Trophoblast cell (in vitro differentiated cells and primary cell): ENCODE data around the gene RTP1.
A peak's percentile ranks its signal among the peaks of the same experiment; 100 is the strongest.
"Not testable (repeated sequence)": the region's sequence is repeated elsewhere in the genome, so short reads cannot be mapped to it uniquely, and the experiment has no call there.

ENCODE experiments used
- DNase-seq, 2 donors: peaks; one replicate each; pipeline ENCODE4 v3.0.0-alpha.2; 2016
- H2AFZ ChIP-seq: 2 replicates; pipeline ENCODE4 v1.6.1; 2013; ENCODE audit warnings: low read length, moderate library complexity, mild to moderate bottlenecking; ENCODE audit not compliant: insufficient read depth, poor library complexity
- H2AK5ac ChIP-seq: 2 replicates; pipeline ENCODE4 v1.6.1; 2013; ENCODE audit warnings: mild to moderate bottlenecking, low read length
- H2BK120ac ChIP-seq: 2 replicates; pipeline ENCODE4 v1.6.1; 2013; ENCODE audit warnings: low read length, mild to moderate bottlenecking, moderate library complexity; ENCODE audit not compliant: insufficient read depth, poor library complexity
- H2BK12ac ChIP-seq: 2 replicates; pipeline ENCODE4 v1.6.1; 2013; ENCODE audit warnings: mild to moderate bottlenecking, low read length, moderate library complexity
- H2BK5ac ChIP-seq: 2 replicates; pipeline ENCODE4 v1.6.1; 2013; ENCODE audit warnings: low read length, low read depth, moderate library complexity, mild to moderate bottlenecking; ENCODE audit not compliant: poor library complexity
- H3K14ac ChIP-seq: 2 replicates; pipeline ENCODE4 v1.6.1; 2013; ENCODE audit warnings: mild to moderate bottlenecking, low read length
- H3K18ac ChIP-seq: 2 replicates; pipeline ENCODE4 v1.6.1; 2013; ENCODE audit warnings: mild to moderate bottlenecking, low read length
- H3K23ac ChIP-seq: 2 replicates; pipeline ENCODE4 v1.6.1; 2013; ENCODE audit warnings: low read length
- H3K27ac ChIP-seq: 2 replicates; pipeline ENCODE4 v1.5.1; 2013; ENCODE audit warnings: low read depth, mild to moderate bottlenecking, inconsistent platforms, low read length, moderate library complexity
- H3K27me3 ChIP-seq: 2 replicates; pipeline ENCODE4 v1.6.1; 2013; ENCODE audit warnings: inconsistent platforms, mild to moderate bottlenecking, low read length, moderate library complexity; ENCODE audit not compliant: insufficient read depth
- H3K36me3 ChIP-seq, 2 experiments: 1 replicate in 1 of 2; 2 replicates in 1 of 2; pipeline ENCODE4 v1.6.1; 2013; ENCODE audit warnings: low read length in 2 of 2, mild to moderate bottlenecking in 2 of 2, moderate library complexity in 1 of 2; ENCODE audit not compliant: insufficient read depth in 2 of 2, control insufficient read depth in 1 of 2
- H3K4ac ChIP-seq: 2 replicates; pipeline ENCODE4 v1.6.1; 2013; ENCODE audit warnings: low read depth, mild to moderate bottlenecking, low read length, moderate library complexity
- H3K4me1 ChIP-seq, 2 experiments: 1 replicate in 1 of 2; 2 replicates in 1 of 2; pipeline ENCODE4 v1.6.1; 2013; ENCODE audit warnings: low read length in 2 of 2, mild to moderate bottlenecking in 2 of 2, moderate library complexity in 1 of 2; ENCODE audit not compliant: insufficient read depth in 2 of 2, control insufficient read depth in 1 of 2
- H3K4me2 ChIP-seq: 2 replicates; pipeline ENCODE4 v1.6.1; 2013; ENCODE audit warnings: inconsistent platforms, mild to moderate bottlenecking, low read length, moderate library complexity
- H3K4me3 ChIP-seq: 2 replicates; pipeline ENCODE4 v1.5.1; 2013; ENCODE audit warnings: mild to moderate bottlenecking, low read depth, low read length, inconsistent platforms
- H3K79me1 ChIP-seq: one replicate; pipeline ENCODE4 v1.6.1; 2013; ENCODE audit warnings: low read length
- H3K79me2 ChIP-seq: 2 replicates; pipeline ENCODE4 v1.6.1; 2013; ENCODE audit warnings: low read length, mild to moderate bottlenecking; ENCODE audit not compliant: control insufficient read depth, insufficient read depth, poor library complexity
- H3K9ac ChIP-seq: 2 replicates; pipeline ENCODE4 v1.6.1; 2013; ENCODE audit warnings: mild to moderate bottlenecking, low read length
- H3K9me3 ChIP-seq: 2 replicates; pipeline ENCODE4 v1.6.1; 2013; ENCODE audit warnings: low read depth, mild to moderate bottlenecking, control low read depth, inconsistent platforms, low read length; ENCODE audit not compliant: insufficient read depth
- H4K12ac ChIP-seq: 2 replicates; pipeline ENCODE4 v1.6.1; 2013; ENCODE audit warnings: low read depth, mild to moderate bottlenecking, low read length, moderate library complexity
- H4K8ac ChIP-seq: 2 replicates; pipeline ENCODE4 v1.6.1; 2013; ENCODE audit warnings: low read depth, mild to moderate bottlenecking, low read length, moderate library complexity
- H4K91ac ChIP-seq: one replicate; pipeline ENCODE4 v1.6.1; 2013; ENCODE audit warnings: low read depth, mild to moderate bottlenecking, low read length, moderate library complexity
- WGBS: extraction: QIAGEN DNeasy Blood & Tissue Kit; methylation state at CpG from one replicate; pipeline ENCODE4 v1.1.7; 2013; ENCODE audit warnings: missing lambda C conversion rate; ENCODE audit not compliant: insufficient read length, insufficient coverage; ENCODE audit errors: extremely low coverage; 5-methylcytosine and 5-hydroxymethylcytosine counted together

The RTP1 gene

DNA sequence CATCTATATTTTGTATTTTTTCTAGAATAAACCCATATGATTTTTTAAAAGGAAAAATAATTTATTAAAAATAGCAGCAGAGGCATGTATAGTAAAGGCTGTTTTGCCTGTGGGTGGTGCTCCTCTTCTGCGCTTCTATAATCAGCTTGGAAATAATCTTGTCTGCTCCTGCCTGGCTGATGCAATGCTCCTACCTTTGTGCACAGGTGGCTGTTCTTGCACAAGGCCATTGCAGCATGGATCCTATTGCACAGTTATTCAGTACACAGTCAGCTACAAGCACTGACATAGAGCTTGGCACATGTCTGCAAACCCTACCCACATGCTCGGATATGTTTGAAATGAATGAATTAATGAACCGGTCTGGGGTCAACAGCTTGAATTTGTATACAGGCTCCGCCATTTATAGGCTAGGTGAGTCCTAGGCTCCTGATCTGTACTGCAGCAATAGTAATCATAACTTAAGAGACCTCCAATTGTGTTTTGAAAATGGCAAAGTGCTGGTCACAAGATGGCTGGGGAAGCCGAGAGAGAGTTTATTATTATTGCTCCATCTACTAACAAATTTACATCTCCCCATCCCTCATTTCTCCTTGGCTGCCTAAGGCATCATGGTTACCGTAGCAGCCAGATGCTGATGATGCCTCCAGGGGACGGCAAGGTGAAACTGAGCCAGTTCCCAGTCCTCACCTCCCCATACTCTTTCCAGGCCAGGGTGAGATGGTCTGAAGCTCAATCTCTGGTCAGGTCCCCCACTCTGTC is 532 bp upstream of the RTP1 start:
- no peak overlapping the region for H2BK120ac ChIP-seq

DNA sequence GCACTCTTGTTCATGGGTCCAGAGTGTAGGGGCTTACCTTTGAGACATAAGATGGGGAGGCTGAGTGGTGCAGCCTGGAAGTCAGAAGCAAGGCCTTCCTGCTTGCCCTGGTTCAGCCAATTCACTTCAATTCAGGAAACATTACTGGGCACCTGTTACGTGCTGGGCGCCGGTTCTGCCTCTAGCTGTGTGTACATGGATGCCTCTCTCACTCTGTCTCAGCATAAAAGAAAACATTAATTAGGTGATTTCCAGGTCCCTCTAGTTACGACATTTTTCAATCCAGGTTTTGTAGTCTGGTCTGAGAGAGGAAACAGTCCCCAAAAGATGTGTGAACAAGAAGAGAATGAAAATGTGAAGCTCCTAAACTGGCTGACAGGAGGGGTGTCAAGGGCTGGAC is 1.2 kb downstream of the RTP1 start:
- WGBS = no CpG with 5 or more reads among the region's 4 CpGs
- Histone ChIP-seq H2AK5ac (no peak overlapping the region), H3K4me1 (no peaks in the 10 kb centered on the region), H3K18ac (no peak overlapping the region), H2BK12ac (no peak overlapping the region), H2BK120ac (no peak overlapping the region), H3K14ac (no peak overlapping the region), H3K23ac (no peak overlapping the region), H3K27me3 (no peaks in the 10 kb centered on the region), H3K79me2 (no peaks in the 10 kb centered on the region), H3K4me3 (no peak overlapping the region), H3K9ac (no peak overlapping the region), H4K8ac (no peak overlapping the region), H4K12ac (no peak overlapping the region), H3K4me2 (no peak overlapping the region), H3K79me1 (no peaks in the 10 kb centered on the region), H3K4ac (no peak overlapping the region), H2AFZ (no peak overlapping the region), H3K36me3 (no peaks in the 10 kb centered on the region), H4K91ac (no peak overlapping the region), H2BK5ac (no peak overlapping the region), H3K9me3 (peaks cover 5% of the 10 kb centered on the region), H3K27ac (no peak overlapping the region)
- no peak for DNase-seq

More for the DNA sequence above, 532 bp upstream of the RTP1 start:
- DNase-seq = peak; percentile 25 to 52
- Histone ChIP-seq H3K14ac (no peak overlapping the region), H2AFZ (no peak overlapping the region), H3K79me1 (no peaks in the 10 kb centered on the region), H3K4me2 (no peak overlapping the region), H4K8ac (no peak overlapping the region), H2BK5ac (no peak overlapping the region), H3K27ac (no peak overlapping the region), H3K27me3 (no peaks in the 10 kb centered on the region), H3K9ac (no peak overlapping the region), H2AK5ac (no peak overlapping the region), H3K4me3 (no peak overlapping the region), H2BK12ac (no peak overlapping the region), H3K9me3 (peaks cover 5% of the 10 kb centered on the region), H4K12ac (no peak overlapping the region), H3K18ac (no peak overlapping the region), H3K4ac (no peak overlapping the region), H3K79me2 (no peaks in the 10 kb centered on the region), H3K23ac (no peak overlapping the region), H4K91ac (no peak overlapping the region), H3K4me1 (no peaks in the 10 kb centered on the region), H3K36me3 (no peaks in the 10 kb centered on the region)
- no CpG with 5 or more reads among the region's 7 CpGs for WGBS

DNA sequence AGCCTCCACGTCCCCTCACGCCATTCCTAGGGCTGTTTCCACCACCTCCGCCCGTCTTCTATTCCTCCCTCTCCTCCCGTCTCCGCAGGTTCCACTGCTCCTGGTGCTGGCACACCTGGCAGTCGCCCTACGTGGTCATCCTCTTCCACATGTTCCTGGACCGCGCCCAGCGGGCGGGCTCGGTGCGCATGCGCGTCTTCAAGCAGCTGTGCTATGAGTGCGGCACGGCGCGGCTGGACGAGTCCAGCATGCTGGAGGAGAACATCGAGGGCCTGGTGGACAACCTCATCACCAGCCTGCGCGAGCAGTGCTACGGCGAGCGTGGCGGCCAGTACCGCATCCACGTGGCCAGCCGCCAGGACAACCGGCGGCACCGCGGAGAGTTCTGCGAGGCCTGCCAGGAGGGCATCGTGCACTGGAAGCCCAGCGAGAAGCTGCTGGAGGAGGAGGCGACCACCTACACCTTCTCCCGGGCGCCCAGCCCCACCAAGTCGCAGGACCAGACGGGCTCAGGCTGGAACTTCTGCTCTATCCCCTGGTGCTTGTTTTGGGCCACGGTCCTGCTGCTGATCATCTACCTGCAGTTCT is 2.3 kb downstream of the RTP1 start:
- H3K4ac ChIP-seq, H3K9ac ChIP-seq, H2AK5ac ChIP-seq, H2BK12ac ChIP-seq, H3K4me2 ChIP-seq, H4K8ac ChIP-seq, H3K4me3 ChIP-seq, H3K27me3 ChIP-seq, H4K12ac ChIP-seq, H3K4me1 ChIP-seq, H3K79me1 ChIP-seq, H3K79me2 ChIP-seq, H3K36me3 ChIP-seq, H2BK120ac ChIP-seq, H2AFZ ChIP-seq, H3K27ac ChIP-seq, H3K9me3 ChIP-seq, H4K91ac ChIP-seq, H3K14ac ChIP-seq, H2BK5ac ChIP-seq, H3K23ac ChIP-seq, H3K18ac ChIP-seq, DNase-seq: not testable (repeated sequence)
- no CpG with 5 or more reads among the region's 44 CpGs for WGBS

DNA sequence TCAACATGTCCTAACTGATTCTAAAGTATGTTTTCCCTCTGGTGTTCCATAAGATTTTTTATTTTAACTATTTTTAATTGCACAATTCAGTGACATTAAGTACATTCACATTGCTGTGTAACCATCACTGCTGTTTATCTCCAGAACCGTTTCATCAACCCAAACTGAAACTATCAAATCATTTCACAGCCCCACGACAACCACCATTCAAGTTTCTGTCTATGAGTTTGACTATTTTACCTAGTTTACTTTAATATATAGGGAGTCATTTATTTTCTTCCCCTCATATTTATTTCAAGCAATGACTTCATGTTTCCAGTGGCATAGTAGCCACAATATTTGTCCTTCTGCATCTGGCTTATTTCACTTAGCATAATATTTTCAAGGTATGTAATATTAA is 8.4 kb downstream of the RTP1 start:
- no peak overlapping the region for H3K9ac ChIP-seq
- no CpG with 5 or more reads among the region's 2 CpGs for WGBS
- no peak overlapping the region for H3K4ac ChIP-seq
- no peak overlapping the region for H2AFZ ChIP-seq
- H4K8ac ChIP-seq = no peak overlapping the region
- H3K79me2 ChIP-seq = no peaks in the 10 kb centered on the region
- peaks cover 6% of the 10 kb centered on the region for H3K9me3 ChIP-seq
- no peaks in the 10 kb centered on the region for H3K36me3 ChIP-seq
- no peak overlapping the region for H2AK5ac ChIP-seq
- no peak overlapping the region for H3K4me2 ChIP-seq
- no peak overlapping the region for H3K4me3 ChIP-seq
- H2BK12ac ChIP-seq = no peak overlapping the region
- no peak for DNase-seq
- no peak overlapping the region for H2BK5ac ChIP-seq
- H3K27ac ChIP-seq = no peak overlapping the region
- no peak overlapping the region for H3K14ac ChIP-seq
- no peaks in the 10 kb centered on the region for H3K4me1 ChIP-seq
- H3K18ac ChIP-seq = no peak overlapping the region
- H3K79me1 ChIP-seq = no peaks in the 10 kb centered on the region
- H3K23ac ChIP-seq = no peak overlapping the region
- H2BK120ac ChIP-seq = no peak overlapping the region
- H4K12ac ChIP-seq = no peak overlapping the region
- H3K27me3 ChIP-seq = no peaks in the 10 kb centered on the region
- H4K91ac ChIP-seq = no peak overlapping the region
